Caco-2 (cell line): Measurements from ENCODE around the gene CTDNEP1. TPM values are rescaled to one million over a fixed set of nuclear protein-coding genes. Genes with fewer than 3 reads are reported as not detected.

ENCODE experiments used
- BruUV-seq: library from RNA; stranded (reverse); fragments of 400-500 nt; replicated peaks from 2 replicates; lab custom pipeline; 2021; lab: Mats Ljungman, UMichigan
- CTCF ChIA-PET: fragments of 300-600 bp; sonication (Branson Sonifier 250); formaldehyde crosslinking; loops from one replicate; lab custom pipeline; 2022; ENCODE audit warnings: antibody characterized with exemption; lab: Charles Lee
- POLR2A ChIA-PET: fragments of 300-600 bp; sonication (Branson Sonifier 250); formaldehyde crosslinking; loops from one replicate; lab custom pipeline; 2022; ENCODE audit warnings: antibody characterized with exemption; lab: Charles Lee
- DNase-seq, 2 experiments: peaks; one replicate each; pipeline versions ENCODE4 v3.0.0 to v3.0.0-alpha.2; 2020 to 2022
- H3K27me3 ChIP-seq: replicated peaks from 2 replicates; pipeline ENCODE4 v1.6.0; 2011; ENCODE audit warnings: low read length; ENCODE audit not compliant: control insufficient read depth, insufficient read depth
- H3K36me3 ChIP-seq: 2 replicates; pipeline ENCODE4 v1.5.1; 2011; ENCODE audit warnings: low read length; ENCODE audit not compliant: control insufficient read depth, insufficient read depth
- H3K4me1 ChIP-seq: fragments of 250-450 bp; sonication (Bioruptor Pico); 2 replicates; pipeline ENCODE4 v1.5.1; 2020; ENCODE audit warnings: mild to moderate bottlenecking
- H3K4me3 ChIP-seq: 2 replicates; pipeline ENCODE4 v1.5.1; 2011; ENCODE audit warnings: low read depth, mild to moderate bottlenecking, control low read depth, low read length
- H3K9me3 ChIP-seq: fragments of 250-450 bp; sonication (Bioruptor Pico); 2 replicates; pipeline ENCODE4 v1.5.1; 2020; ENCODE audit warnings: mild to moderate bottlenecking, moderate library complexity
- H3K27ac Mint-ChIP-seq: one replicate; pipeline ENCODE4 v1.8.0; 2022; ENCODE audit warnings: mixed read lengths; ENCODE audit not compliant: unreplicated experiment
- H3K27me3 Mint-ChIP-seq: one replicate; pipeline ENCODE4 v1.8.0; 2022; ENCODE audit warnings: mixed read lengths; ENCODE audit not compliant: insufficient read depth, unreplicated experiment
- H3K36me3 Mint-ChIP-seq: one replicate; pipeline ENCODE4 v1.8.0; 2022; ENCODE audit warnings: mild to moderate bottlenecking, mixed read lengths; ENCODE audit not compliant: insufficient read depth, unreplicated experiment
- H3K4me1 Mint-ChIP-seq: one replicate; pipeline ENCODE4 v1.8.0; 2022; ENCODE audit warnings: low read depth, mixed read lengths; ENCODE audit not compliant: unreplicated experiment
- H3K4me3 Mint-ChIP-seq: one replicate; pipeline ENCODE4 v1.8.0; 2022; ENCODE audit warnings: mild to moderate bottlenecking, moderate library complexity, mixed read lengths; ENCODE audit not compliant: unreplicated experiment
- H3K9me3 Mint-ChIP-seq: one replicate; pipeline ENCODE4 v1.8.0; 2022; ENCODE audit warnings: mixed read lengths; ENCODE audit not compliant: unreplicated experiment
- intact Hi-C: fragments of 100-400 bp; cut with micrococcal nuclease; formaldehyde crosslinking; loops from one replicate; pipeline ENCODE4 v1.10.0; 2022; ENCODE audit not compliant: unreplicated experiment
- total RNA-seq: library from RNA; stranded (reverse); gene quantifications from 2 replicates; pipeline ENCODE4 v1.2.3, GENCODE V29; 2022
- TF ChIP-seq, protein P1 (sequence below), 2 experiments: fragments of 200-600 bp in 1 of 2; IDR thresholded peaks; 1 replicate in 1 of 2; 2 replicates in 1 of 2; pipeline versions ENCODE4 v1.5.1 to v1.8.0; 2011 to 2022; ENCODE audit warnings: antibody characterized with exemption in 1 of 2, control low read depth in 1 of 2, inconsistent platforms in 1 of 2, low read depth in 1 of 2, low read length in 1 of 2, mild to moderate bottlenecking in 1 of 2, moderate library complexity in 1 of 2; ENCODE audit not compliant: insufficient read depth in 1 of 2, severe bottlenecking in 1 of 2, unreplicated experiment in 1 of 2

CTDNEP1 gene
- total RNA-seq, 1 experiment from 2014 or later = 71.1 TPM

DNA sequence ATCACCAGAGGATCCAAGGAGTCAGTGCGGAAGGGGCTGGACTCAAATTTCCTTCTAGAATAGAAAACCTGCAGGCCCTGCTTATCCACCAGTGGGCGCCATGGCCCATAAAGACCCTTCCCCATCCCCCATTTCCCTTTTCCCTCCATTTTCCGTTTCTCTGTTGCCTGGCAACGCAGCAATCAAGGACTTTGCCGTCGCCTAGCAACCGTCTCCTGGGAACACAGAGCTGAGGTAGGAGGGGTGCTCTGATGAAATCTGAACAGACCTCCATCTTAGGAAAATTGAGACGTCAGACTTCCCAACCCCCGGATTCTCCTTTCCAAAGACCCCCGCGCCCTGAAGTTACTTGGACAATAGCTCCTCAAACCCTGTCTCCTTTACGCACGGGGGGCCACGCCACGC, 37.6 kb downstream of the CTDNEP1 start:
- intact Hi-C loops = no loop called here
- peaks cover 20% of the 10 kb centered on the region for H3K36me3 Mint-ChIP-seq
- Histone ChIP-seq H3K4me1 (peaks cover 4% of the 10 kb centered on the region; the same call in 1 of the 2 replicates), H3K36me3 (no peaks in the 10 kb centered on the region), H3K4me3 (peak overlapping the region; percentile 22), H3K9me3 (no peaks in the 10 kb centered on the region), H3K27me3 (no peaks in the 10 kb centered on the region)
- peak overlapping the region; percentile 80 for H3K4me3 Mint-ChIP-seq
- POLR2A ChIA-PET = interaction anchor here (0.6 to 0.8 kb wide), 2 partner anchors 48 to 1745 kb away, joined by 4 to 7 read pairs; no protein-coding TSS in a partner anchor
- no peaks in the 10 kb centered on the region for H3K27me3 Mint-ChIP-seq
- peak; percentile 76 to 83 for DNase-seq
- TF ChIP-seq, protein P1, sequence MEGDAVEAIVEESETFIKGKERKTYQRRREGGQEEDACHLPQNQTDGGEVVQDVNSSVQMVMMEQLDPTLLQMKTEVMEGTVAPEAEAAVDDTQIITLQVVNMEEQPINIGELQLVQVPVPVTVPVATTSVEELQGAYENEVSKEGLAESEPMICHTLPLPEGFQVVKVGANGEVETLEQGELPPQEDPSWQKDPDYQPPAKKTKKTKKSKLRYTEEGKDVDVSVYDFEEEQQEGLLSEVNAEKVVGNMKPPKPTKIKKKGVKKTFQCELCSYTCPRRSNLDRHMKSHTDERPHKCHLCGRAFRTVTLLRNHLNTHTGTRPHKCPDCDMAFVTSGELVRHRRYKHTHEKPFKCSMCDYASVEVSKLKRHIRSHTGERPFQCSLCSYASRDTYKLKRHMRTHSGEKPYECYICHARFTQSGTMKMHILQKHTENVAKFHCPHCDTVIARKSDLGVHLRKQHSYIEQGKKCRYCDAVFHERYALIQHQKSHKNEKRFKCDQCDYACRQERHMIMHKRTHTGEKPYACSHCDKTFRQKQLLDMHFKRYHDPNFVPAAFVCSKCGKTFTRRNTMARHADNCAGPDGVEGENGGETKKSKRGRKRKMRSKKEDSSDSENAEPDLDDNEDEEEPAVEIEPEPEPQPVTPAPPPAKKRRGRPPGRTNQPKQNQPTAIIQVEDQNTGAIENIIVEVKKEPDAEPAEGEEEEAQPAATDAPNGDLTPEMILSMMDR (IDR thresholded peaks at IDR 0.05; ENCODE audit: insufficient read depth in 1 of 2, low read depth in 1 of 2, low read length in 1 of 2, severe bottlenecking in 1 of 2, unreplicated experiment in 1 of 2) = peak in 1 of 2 experiments; percentile 42
- H3K27ac Mint-ChIP-seq = peak overlapping the region; percentile 98
- CTCF ChIA-PET = interaction anchor here (0.8 to 2.9 kb wide), 5 partner anchors 23 to 178 kb away, joined by 3 to 13 read pairs (median 4); partner anchors contain the start of gene SLC16A13
- no peaks in the 10 kb centered on the region for H3K4me1 Mint-ChIP-seq
- BruUV-seq = no TSS peak
- H3K9me3 Mint-ChIP-seq = no peaks in the 10 kb centered on the region

DNA sequence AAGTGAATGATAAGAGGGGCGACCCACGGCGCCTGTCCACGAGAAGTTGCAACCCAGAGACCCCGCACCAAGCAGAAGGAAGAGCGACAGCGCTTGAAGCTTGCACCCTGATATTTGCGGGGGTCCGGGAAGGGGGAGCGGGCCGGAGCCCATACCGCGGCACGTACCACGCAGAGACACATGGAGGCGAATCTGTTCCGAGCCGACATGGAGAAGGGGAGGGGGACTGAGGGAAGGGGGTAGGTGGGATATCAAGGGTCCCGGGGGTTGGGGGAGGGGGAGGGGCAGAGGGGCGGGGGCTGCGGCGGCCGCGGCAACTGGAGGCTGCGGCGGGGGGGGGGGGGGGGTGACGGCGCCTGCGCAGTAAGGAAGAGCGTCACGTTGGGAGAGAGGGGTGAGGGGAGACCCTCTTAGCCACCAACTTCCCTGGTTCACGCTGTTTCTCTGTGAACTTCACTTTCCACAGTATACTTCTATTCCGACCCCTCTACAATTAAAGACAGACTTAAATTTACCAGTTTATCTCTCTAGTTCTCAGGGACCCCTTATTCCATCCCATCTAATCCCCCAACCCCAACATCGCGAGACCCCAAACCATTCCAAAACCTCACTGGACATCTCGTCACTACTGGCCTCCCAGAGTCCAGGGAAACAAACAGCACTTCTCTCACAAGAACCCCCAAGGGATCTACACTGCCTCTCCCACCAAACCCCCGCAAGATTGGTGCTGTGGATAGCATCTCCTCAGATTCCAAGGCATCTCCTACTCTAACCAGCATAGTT, 39.9 kb downstream of the CTDNEP1 start:
- POLR2A ChIA-PET = no interaction called here
- no peaks in the 10 kb centered on the region for H3K27me3 ChIP-seq
- Mint-ChIP-seq H3K27ac (no peak overlapping the region), H3K4me1 (no peaks in the 10 kb centered on the region), H3K36me3 (peaks cover 23% of the 10 kb centered on the region), H3K9me3 (no peaks in the 10 kb centered on the region), H3K4me3 (no peak overlapping the region), H3K27me3 (no peaks in the 10 kb centered on the region)
- DNase-seq = no peak
- no peaks in the 10 kb centered on the region for H3K9me3 ChIP-seq
- BruUV-seq = no TSS peak
- intact Hi-C loops = no loop called here
- peaks cover 4% of the 10 kb centered on the region; the same call in 1 of the 2 replicates for H3K4me1 ChIP-seq
- H3K36me3 ChIP-seq = no peaks in the 10 kb centered on the region
- CTCF ChIA-PET = no interaction called here
- TF ChIP-seq, protein P1 (IDR thresholded peaks at IDR 0.05; ENCODE audit: insufficient read depth in 1 of 2, low read depth in 1 of 2, low read length in 1 of 2, severe bottlenecking in 1 of 2, unreplicated experiment in 1 of 2) = no peak
- no peak overlapping the region for H3K4me3 ChIP-seq

DNA sequence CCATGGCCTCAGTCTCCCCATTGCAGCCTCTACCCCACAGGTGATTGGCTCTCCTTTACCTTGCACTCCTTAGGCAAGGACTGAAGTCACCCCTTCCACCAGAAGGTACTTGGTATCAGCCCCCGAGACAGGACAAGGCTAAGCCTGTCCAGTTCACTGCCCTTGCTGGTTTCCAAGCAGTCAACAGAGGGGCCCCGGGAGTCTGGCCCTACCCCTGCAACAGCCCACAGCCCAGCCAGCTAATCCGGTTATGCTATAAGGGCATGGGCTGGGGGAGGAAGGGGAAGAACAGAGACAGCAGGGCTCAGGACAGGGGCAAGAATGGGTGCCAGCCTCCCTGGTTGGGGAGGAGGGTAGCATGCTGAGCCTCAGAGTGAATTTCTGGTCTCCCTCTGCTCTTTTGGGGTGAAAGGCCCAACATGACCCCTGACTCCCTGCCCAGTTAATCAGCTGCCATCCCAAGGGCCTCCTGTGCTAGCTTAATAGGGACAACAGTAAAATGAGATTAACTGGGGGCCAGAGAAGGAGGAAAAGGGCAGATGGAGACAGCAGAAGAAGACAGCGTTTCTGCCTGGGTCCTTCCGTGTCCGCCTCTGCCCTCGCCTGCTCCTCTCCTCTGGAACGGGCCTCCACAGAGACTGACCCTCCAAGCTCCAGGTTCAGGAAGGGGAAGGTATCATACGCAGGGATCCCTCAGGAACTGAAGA, 42.6 kb downstream of the CTDNEP1 start:
- H3K36me3 ChIP-seq = no peaks in the 10 kb centered on the region
- H3K4me3 ChIP-seq = no peak overlapping the region
- H3K4me1 ChIP-seq = no peaks in the 10 kb centered on the region
- no peak overlapping the region for H3K4me3 Mint-ChIP-seq
- H3K36me3 Mint-ChIP-seq = peaks cover 9% of the 10 kb centered on the region
- intact Hi-C loops = no loop called here
- H3K27me3 ChIP-seq = no peaks in the 10 kb centered on the region
- CTCF ChIA-PET = no interaction called here
- no peak overlapping the region for H3K27ac Mint-ChIP-seq
- H3K4me1 Mint-ChIP-seq = peaks cover 6% of the 10 kb centered on the region
- TF ChIP-seq, protein P1 (IDR thresholded peaks at IDR 0.05; ENCODE audit: insufficient read depth in 1 of 2, low read depth in 1 of 2, low read length in 1 of 2, severe bottlenecking in 1 of 2, unreplicated experiment in 1 of 2) = no peak
- no peaks in the 10 kb centered on the region for H3K9me3 Mint-ChIP-seq
- H3K27me3 Mint-ChIP-seq = no peaks in the 10 kb centered on the region
- no peak for DNase-seq
- no peaks in the 10 kb centered on the region for H3K9me3 ChIP-seq
- POLR2A ChIA-PET = no interaction called here
- BruUV-seq = no TSS peak
